HCT116 (cell line): Measurements from ENCODE around the gene SEMA5B. TPM values are rescaled to one million over a fixed set of nuclear protein-coding genes. Genes with fewer than 3 reads are reported as not detected.

Experiments used
- ATAC-seq: fragments of 200-7000 bp; cut with Tn5 transposase; 2 replicates; pipeline ENCODE4 v1.9.1; 2020; ENCODE audit warnings: mild to moderate bottlenecking, moderate library complexity
- BruUV-seq: library from RNA; stranded (reverse); fragments of 400-500 nt; replicated peaks from 2 replicates; lab custom pipeline; 2021; lab: Mats Ljungman, UMichigan
- CTCF ChIA-PET: fragments of 300-600 bp; sonication (Branson Sonifier 250); formaldehyde crosslinking; loops from one replicate; lab custom pipeline; 2021; ENCODE audit warnings: antibody characterized with exemption; lab: Charles Lee
- POLR2A ChIA-PET: fragments of 300-600, 350-600 bp; sonication (Branson Sonifier 250); formaldehyde crosslinking; loops from one replicate; lab custom pipeline; 2021; ENCODE audit warnings: antibody characterized with exemption; lab: Charles Lee
- RAD21 ChIA-PET, 2 experiments: fragments of 300-600 bp; sonication (Branson Sonifier 250); formaldehyde crosslinking; loops; one replicate each; lab custom pipeline; 2023; ENCODE audit warnings: low total read pairs in 2 of 2; ENCODE audit not compliant: uncharacterized antibody in 2 of 2, unreplicated experiment in 2 of 2, low non-redundant PET in 1 of 2; lab: Charles Lee
- DNase-seq: peaks from one replicate; pipeline ENCODE4 v3.0.0-alpha.2; 2010; ENCODE audit warnings: low read depth, low spot score
- H2AFZ ChIP-seq: fragments of 200-600 bp; shearing (Covaris generic), sonication (generic); 2 replicates; pipeline ENCODE4 v1.6.1; 2017; ENCODE audit warnings: low read depth, mixed run types, mixed read lengths, antibody characterized with exemption, low read length; ENCODE audit not compliant: poor library complexity, severe bottlenecking
- H3K27ac ChIP-seq: 2 replicates; pipeline ENCODE4 v1.5.1; 2012; ENCODE audit warnings: low read depth, low read length
- H3K27me3 ChIP-seq: fragments of 200-600 bp; sonication (generic); 2 replicates; pipeline ENCODE4 v1.6.1; 2016; ENCODE audit warnings: mixed run types, low read length, mixed read lengths; ENCODE audit not compliant: insufficient read depth
- H3K36me3 ChIP-seq, 2 experiments: fragments of 200-500 bp in 1 of 2; fragments of 200-600 bp in 1 of 2; sonication (Bioruptor generic) in 1 of 2; sonication (generic) in 1 of 2; 2 replicates each; pipeline versions ENCODE4 v1.5.1 to v1.6.1; 2014 to 2016; ENCODE audit warnings: low read length in 2 of 2, inconsistent platforms in 1 of 2, mixed read lengths in 1 of 2, mixed run types in 1 of 2; ENCODE audit not compliant: insufficient read depth in 2 of 2, control insufficient read depth in 1 of 2
- H3K4me1 ChIP-seq, 2 experiments: fragments of 200-600 bp in 1 of 2; sonication (generic) in 1 of 2; 2 replicates each; pipeline versions ENCODE4 v1.5.1 to v1.6.1; 2012 to 2017; ENCODE audit warnings: low read length in 2 of 2, inconsistent platforms in 1 of 2, mild to moderate bottlenecking in 1 of 2, mixed read lengths in 1 of 2, mixed run types in 1 of 2, moderate library complexity in 1 of 2; ENCODE audit not compliant: insufficient read depth in 2 of 2, control insufficient read depth in 1 of 2
- H3K4me2 ChIP-seq: fragments of 200-600 bp; sonication (generic); 2 replicates; pipeline ENCODE4 v1.6.1; 2017; ENCODE audit warnings: mixed run types, low read length, mixed read lengths
- H3K4me3 ChIP-seq, 2 experiments: fragments of 200-600 bp in 1 of 2; sonication (generic) in 1 of 2; replicated peaks in 1 of 2; 2 replicates each; pipeline ENCODE4 v1.5.1; 2011 to 2016; ENCODE audit warnings: low read length in 2 of 2, control low read depth in 1 of 2, low read depth in 1 of 2, mild to moderate bottlenecking in 1 of 2, mixed read lengths in 1 of 2, mixed run types in 1 of 2
- H3K79me2 ChIP-seq: fragments of 200-600 bp; sonication (generic); 2 replicates; pipeline ENCODE4 v1.6.1; 2017; ENCODE audit warnings: mild to moderate bottlenecking, mixed run types, low read length, moderate library complexity, mixed read lengths; ENCODE audit not compliant: insufficient read depth
- H3K9ac ChIP-seq: fragments of 200-600 bp; sonication (generic); 2 replicates; pipeline ENCODE4 v1.6.1; 2016; ENCODE audit warnings: low read length, mixed read lengths
- H3K9me2 ChIP-seq: fragments of 200-600 bp; sonication (generic), shearing (Covaris generic); 2 replicates; pipeline ENCODE4 v1.6.1; 2017; ENCODE audit warnings: mixed run types, mild to moderate bottlenecking, moderate library complexity; ENCODE audit not compliant: insufficient read depth
- H3K9me3 ChIP-seq, 2 experiments: fragments of 200-500 bp in 1 of 2; fragments of 200-600 bp in 1 of 2; sonication (Bioruptor generic) in 1 of 2; sonication (generic) in 1 of 2; 2 replicates each; pipeline ENCODE4 v1.6.1; 2014 to 2017; ENCODE audit warnings: low read length in 2 of 2, mixed read lengths in 2 of 2, inconsistent platforms in 1 of 2, low read depth in 1 of 2, mild to moderate bottlenecking in 1 of 2, mixed run types in 1 of 2, moderate library complexity in 1 of 2; ENCODE audit not compliant: control insufficient read depth in 1 of 2, insufficient read depth in 1 of 2
- H4K20me1 ChIP-seq: fragments of 200-600 bp; sonication (generic), shearing (Covaris generic); 2 replicates; pipeline ENCODE4 v1.6.1; 2017; ENCODE audit warnings: mixed run types, mild to moderate bottlenecking, moderate library complexity; ENCODE audit not compliant: insufficient read depth
- CTCF ChIP-seq, 3 experiments: fragments of 200-600 bp in 1 of 3; sonication (generic) in 1 of 3; IDR thresholded peaks in 2 of 3; conservative IDR thresholded peaks in 1 of 3; 2 replicates each; pipeline ENCODE4 v1.5.1; 2012 to 2017; ENCODE audit warnings: low read depth in 2 of 3, low read length in 2 of 3, antibody characterized with exemption in 1 of 3, borderline replicate concordance in 1 of 3, control low read depth in 1 of 3, mild to moderate bottlenecking in 1 of 3, mixed read lengths in 1 of 3, mixed run types in 1 of 3, moderate library complexity in 1 of 3; ENCODE audit not compliant: insufficient read depth in 1 of 3
- EGR1 ChIP-seq: IDR thresholded peaks from 2 replicates; pipeline ENCODE4 v1.6.1; 2012; ENCODE audit warnings: low read depth
- ELF1 ChIP-seq: IDR thresholded peaks from 2 replicates; pipeline ENCODE4 v1.6.1; 2012; ENCODE audit warnings: low read depth, borderline replicate concordance
- EZH2 ChIP-seq: fragments of 200-600 bp; sonication (generic); IDR thresholded peaks from 2 replicates; pipeline ENCODE4 v1.6.1; 2017; ENCODE audit warnings: antibody characterized with exemption, mixed run types
- POLR2AphosphoS5 ChIP-seq: IDR thresholded peaks from 2 replicates; pipeline ENCODE4 v1.6.1; 2011; ENCODE audit warnings: mild to moderate bottlenecking, low read depth, low read length, moderate library complexity
- RAD21 ChIP-seq: IDR thresholded peaks from 2 replicates; pipeline ENCODE4 v1.6.1; 2012; ENCODE audit warnings: low read depth, mild to moderate bottlenecking
- SIN3A ChIP-seq: IDR thresholded peaks from 2 replicates; pipeline ENCODE4 v1.6.1; 2012; ENCODE audit warnings: low read depth
- TCF7L2 ChIP-seq: IDR thresholded peaks from 2 replicates; pipeline ENCODE4 v1.7.0; 2011; ENCODE audit warnings: borderline replicate concordance, inconsistent platforms; ENCODE audit not compliant: insufficient read depth, insufficient read length; ENCODE audit errors: extremely low read depth
- ZBTB33 ChIP-seq: IDR thresholded peaks from 2 replicates; pipeline ENCODE4 v1.6.1; 2011; ENCODE audit warnings: mild to moderate bottlenecking, low read length, moderate library complexity; ENCODE audit not compliant: insufficient replicate concordance; ENCODE audit errors: extremely low read depth
- ZFX ChIP-seq: fragments of 450-650 bp; IDR thresholded peaks from 2 replicates; pipeline ENCODE4 v1.6.1; 2017
- intact Hi-C: fragments of 100-400 bp; cut with micrococcal nuclease; formaldehyde crosslinking; loops from 2 replicates; pipeline ENCODE4 v1.10.0; 2022
- total RNA-seq: library from RNA; stranded (reverse); gene quantifications from one replicate; pipeline ENCODE4 v1.2.1, GENCODE V29; 2021; ENCODE audit not compliant: unreplicated experiment

SEMA5B gene
- total RNA-seq, 1 experiment from 2014 or later = 0.15 TPM

GRCh38 chr3:122969585-122970469 lies 57.7 kb downstream of the SEMA5B start:
- RAD21 ChIA-PET = no interaction called here
- no peak overlapping the region for H3K27ac ChIP-seq

More at GRCh38 chr3:122969585-122970469, 57.7 kb downstream of the SEMA5B start:
- CTCF ChIA-PET = interaction anchor here (0.6 kb wide), 1 partner anchor 75 kb away, joined by 4 read pairs; no protein-coding TSS in a partner anchor
- no peaks in the 10 kb centered on the region for H3K9me3 ChIP-seq
- H3K9ac ChIP-seq = no peak overlapping the region
- no peak for DNase-seq
- ATAC-seq = no peak
- no peaks in the 10 kb centered on the region for H3K79me2 ChIP-seq
- POLR2A ChIA-PET = no interaction called here
- peaks cover 9% of the 10 kb centered on the region; the same call in 1 of the 2 replicates for H3K27me3 ChIP-seq
- no TSS peak for BruUV-seq
- no peaks in the 10 kb centered on the region; a peak in 1 of 4 replicates for H3K4me1 ChIP-seq
- no peaks in the 10 kb centered on the region for H4K20me1 ChIP-seq
- intact Hi-C loops = no loop called here
- no peak overlapping the region for H3K4me3 ChIP-seq
- no peaks in the 10 kb centered on the region for H3K36me3 ChIP-seq
- no peak overlapping the region for H3K4me2 ChIP-seq
- TF ChIP-seq EZH2 = no peak
- TF ChIP-seq TCF7L2 = no peak
- no peak for TF ChIP-seq ZBTB33
- no peak for TF ChIP-seq SIN3A
- no peak for TF ChIP-seq CTCF (IDR thresholded peaks at IDR 0.05 in 2 of 3, conservative IDR thresholded peaks at IDR 0.05 in 1 of 3; ENCODE audit: borderline replicate concordance in 1 of 3, insufficient read depth in 1 of 3, low read depth in 2 of 3, low read length in 2 of 3)
- no peak for TF ChIP-seq POLR2AphosphoS5
- no peak for TF ChIP-seq ZFX
- TF ChIP-seq ELF1 = no peak
- no peak for TF ChIP-seq EGR1
- TF ChIP-seq RAD21 = no peak
- TF ChIP-seq, all 23 proteins: peak for 0
- H2AFZ ChIP-seq = no peak overlapping the region
- H3K9me2 ChIP-seq = no peaks in the 10 kb centered on the region
